HFF-Myc (cell line): ENCODE data around the gene CELF2.

ENCODE experiments used
- DNase-seq: peaks from one replicate; pipeline ENCODE4 v3.0.0-alpha.2; 2011; ENCODE audit warnings: low read depth; ENCODE audit errors: extremely low read depth
- H3K4me3 ChIP-seq: replicated peaks from 2 replicates; pipeline ENCODE4 v1.5.1; 2011; ENCODE audit warnings: low read depth, mild to moderate bottlenecking, control low read depth, low read length
- TF ChIP-seq, protein P1 (sequence below): IDR thresholded peaks from 2 replicates; pipeline ENCODE4 v1.5.1; 2012; ENCODE audit warnings: mild to moderate bottlenecking, low read depth, low read length, control low read depth; ENCODE audit errors: missing control alignments

CELF2 gene

GRCh38 chr10:11034762-11035161, 17.1 kb downstream of the CELF2 start:
- no peak overlapping the region for H3K4me3 ChIP-seq
- DNase-seq, result no peak
- TF ChIP-seq, protein P1, sequence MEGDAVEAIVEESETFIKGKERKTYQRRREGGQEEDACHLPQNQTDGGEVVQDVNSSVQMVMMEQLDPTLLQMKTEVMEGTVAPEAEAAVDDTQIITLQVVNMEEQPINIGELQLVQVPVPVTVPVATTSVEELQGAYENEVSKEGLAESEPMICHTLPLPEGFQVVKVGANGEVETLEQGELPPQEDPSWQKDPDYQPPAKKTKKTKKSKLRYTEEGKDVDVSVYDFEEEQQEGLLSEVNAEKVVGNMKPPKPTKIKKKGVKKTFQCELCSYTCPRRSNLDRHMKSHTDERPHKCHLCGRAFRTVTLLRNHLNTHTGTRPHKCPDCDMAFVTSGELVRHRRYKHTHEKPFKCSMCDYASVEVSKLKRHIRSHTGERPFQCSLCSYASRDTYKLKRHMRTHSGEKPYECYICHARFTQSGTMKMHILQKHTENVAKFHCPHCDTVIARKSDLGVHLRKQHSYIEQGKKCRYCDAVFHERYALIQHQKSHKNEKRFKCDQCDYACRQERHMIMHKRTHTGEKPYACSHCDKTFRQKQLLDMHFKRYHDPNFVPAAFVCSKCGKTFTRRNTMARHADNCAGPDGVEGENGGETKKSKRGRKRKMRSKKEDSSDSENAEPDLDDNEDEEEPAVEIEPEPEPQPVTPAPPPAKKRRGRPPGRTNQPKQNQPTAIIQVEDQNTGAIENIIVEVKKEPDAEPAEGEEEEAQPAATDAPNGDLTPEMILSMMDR, result no peak

DNA sequence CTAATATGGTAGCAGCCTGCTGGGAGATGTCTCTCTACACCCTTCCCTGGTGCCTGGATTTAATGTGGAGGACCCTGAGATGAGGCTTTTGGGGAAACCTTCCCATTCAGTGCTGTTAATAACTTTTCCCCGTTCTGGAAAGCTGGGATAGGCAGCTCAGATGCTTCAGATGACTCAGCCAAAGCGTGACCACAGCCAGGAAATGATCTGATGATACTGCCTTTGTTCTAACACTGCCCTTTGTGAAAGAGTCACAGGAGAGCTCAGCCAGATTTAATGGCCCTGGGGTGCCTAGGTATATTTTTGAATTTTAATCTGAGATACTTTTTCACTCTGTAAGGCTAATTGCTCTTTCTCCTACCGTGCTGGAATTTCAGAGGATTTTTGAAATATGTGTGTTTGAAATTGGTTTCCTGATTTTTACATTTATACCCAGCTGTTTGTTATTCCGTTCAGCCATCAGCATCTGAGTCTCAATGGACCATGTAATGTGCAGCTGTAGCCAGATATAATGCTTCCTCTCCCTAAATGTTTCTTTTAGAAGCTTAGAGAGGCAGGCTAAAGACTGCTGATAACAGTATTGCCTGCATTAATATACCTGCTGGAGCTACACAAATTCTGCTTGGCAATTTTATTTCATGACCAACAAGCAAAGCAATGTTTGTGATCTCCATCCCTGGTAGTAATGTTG, 17.8 kb downstream of the CELF2 start:
- peak; percentile 20 for DNase-seq
- H3K4me3 ChIP-seq, result no peak overlapping the region
- TF ChIP-seq, protein P1, result no peak

GRCh38 chr10:11036424-11037011, 18.8 kb downstream of the CELF2 start:
- TF ChIP-seq, protein P1, result peak; percentile 56
- DNase-seq, result peak; percentile 26
- no peak overlapping the region for H3K4me3 ChIP-seq

DNA sequence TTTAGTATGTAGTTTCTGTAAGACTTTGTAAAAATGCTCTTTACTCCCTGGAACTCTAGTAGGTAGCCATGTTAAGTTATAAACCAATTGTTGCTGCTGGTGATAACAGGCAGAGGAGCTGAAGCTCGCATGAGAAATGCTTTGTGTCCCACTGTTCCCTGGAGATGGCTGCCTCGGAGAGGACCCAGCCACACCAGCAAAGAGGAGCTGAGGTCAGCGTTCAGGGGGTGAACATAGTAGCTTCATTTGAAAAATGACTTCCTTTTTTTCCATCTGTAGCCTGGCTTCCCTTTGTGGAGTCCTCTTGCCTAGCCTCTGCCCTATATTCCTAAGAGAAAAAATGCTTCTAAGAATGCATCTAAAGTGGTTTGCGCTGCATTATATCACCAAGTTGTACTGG, 20.3 kb downstream of the CELF2 start:
- no peak for DNase-seq
- H3K4me3 ChIP-seq, result no peak overlapping the region
- TF ChIP-seq, protein P1, result no peak

DNA sequence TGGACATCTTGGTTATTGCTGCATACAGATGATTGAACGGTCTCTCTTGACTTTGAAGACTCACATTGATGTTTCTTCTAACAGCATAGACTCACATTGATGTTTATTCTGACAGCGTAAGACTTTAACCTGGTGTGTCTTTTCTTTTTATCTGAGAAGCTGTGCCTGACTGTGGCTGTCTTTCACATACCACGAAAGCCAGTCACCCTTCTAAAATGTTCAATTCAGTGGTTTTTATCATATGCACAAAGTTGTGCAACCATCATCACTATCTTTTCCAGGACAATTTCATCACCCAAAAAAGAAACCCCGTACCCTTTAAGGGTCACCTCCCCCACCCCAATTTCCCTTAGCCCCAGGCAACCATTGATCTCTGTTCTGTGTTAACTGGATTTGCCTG, 24.7 kb downstream of the CELF2 start:
- H3K4me3 ChIP-seq, result no peak overlapping the region
- no peak for DNase-seq
- TF ChIP-seq, protein P1, result no peak

DNA sequence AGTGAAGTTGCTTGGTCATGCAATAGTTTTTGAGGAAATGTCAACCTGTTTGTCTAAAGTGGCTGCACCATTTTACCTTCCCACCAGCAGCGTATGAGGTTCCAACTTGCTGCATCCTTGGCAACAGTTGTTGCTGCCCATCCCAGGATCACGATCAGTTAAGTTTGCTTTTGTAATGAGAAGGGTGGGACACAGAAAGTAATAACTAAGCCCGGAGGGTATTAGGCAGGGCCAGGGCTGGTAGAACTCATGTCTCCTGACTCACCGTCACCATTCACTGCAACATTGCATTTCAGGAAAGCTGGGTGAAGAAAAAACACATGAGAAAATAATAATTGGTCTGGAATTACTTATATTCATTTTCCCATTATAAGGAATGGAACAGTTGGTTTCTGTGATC, 25.4 kb downstream of the CELF2 start:
- TF ChIP-seq, protein P1, result no peak
- no peak overlapping the region for H3K4me3 ChIP-seq
- no peak for DNase-seq
